K562 (cell line): ENCODE measurements around the gene STOX1. TPM values are rescaled to one million over a fixed set of nuclear protein-coding genes. Genes with fewer than 3 reads are reported as not detected.

Experiments
- BRF1 ChIP-seq: IDR thresholded peaks from 3 replicates; pipeline ENCODE4 v1.6.1; 2011; ENCODE audit warnings: borderline replicate concordance, mild to moderate bottlenecking; ENCODE audit not compliant: insufficient read length; ENCODE audit errors: extremely low read depth
- FOXK1 ChIP-seq: sonication (generic); formaldehyde crosslinking; IDR thresholded peaks from 2 replicates; pipeline ENCODE4 v1.8.0; 2022; ENCODE audit warnings: missing genetic modification reagents, mild to moderate bottlenecking, borderline replicate concordance
- KDM2B ChIP-seq: fragments of 250-450 bp; sonication (Bioruptor Pico); IDR thresholded peaks from 2 replicates; pipeline ENCODE4 v1.8.0; 2021; ENCODE audit warnings: mild to moderate bottlenecking, moderate library complexity
- POLR2G ChIP-seq: fragments of 200-400 bp; formaldehyde crosslinking; IDR thresholded peaks from 2 replicates; pipeline ENCODE4 v1.6.1; 2017; ENCODE audit warnings: low read depth, mild to moderate bottlenecking, antibody characterized with exemption, low read length, moderate library complexity
- SIN3A ChIP-seq, 2 experiments: fragments of 150-350 bp in 1 of 2; IDR thresholded peaks; 2 replicates each; pipeline ENCODE4 v1.6.1; 2011 to 2016; ENCODE audit warnings: borderline replicate concordance in 2 of 2, low read depth in 2 of 2, low read length in 2 of 2, mild to moderate bottlenecking in 2 of 2, moderate library complexity in 2 of 2; ENCODE audit not compliant: control insufficient read depth in 1 of 2
- SRSF9 ChIP-seq: fragments of 200-400 bp; formaldehyde crosslinking; IDR thresholded peaks from 2 replicates; pipeline ENCODE4 v1.6.1; 2017; ENCODE audit warnings: low read depth, low read length, borderline replicate concordance
- TFAM ChIP-seq: fragments of 250-450 bp; sonication (Bioruptor Pico); conservative IDR thresholded peaks from 2 replicates; pipeline ENCODE4 v1.5.0; 2021; ENCODE audit warnings: mild to moderate bottlenecking, moderate library complexity
- ZNF133 ChIP-seq: fragments of 250-450 bp; sonication (Bioruptor Pico); IDR thresholded peaks from 2 replicates; pipeline ENCODE4 v1.4.0; 2020; ENCODE audit warnings: mild to moderate bottlenecking
- ZNF134 ChIP-seq: fragments of 250-450 bp; sonication (Bioruptor Pico); conservative IDR thresholded peaks from 2 replicates; pipeline ENCODE4 v1.4.0; 2020
- ZNF217 ChIP-seq: sonication (generic); formaldehyde crosslinking; IDR thresholded peaks from 2 replicates; pipeline ENCODE4 v1.8.0; 2022; ENCODE audit warnings: mild to moderate bottlenecking, missing genetic modification reagents
- ZNF586 ChIP-seq: fragments of 450-650 bp; formaldehyde crosslinking; conservative IDR thresholded peaks from 2 replicates; pipeline ENCODE4 v1.4.0; 2020; ENCODE audit warnings: mild to moderate bottlenecking, moderate library complexity
- ZNF79 ChIP-seq: fragments of 250-450 bp; sonication (Bioruptor Pico); IDR thresholded peaks from 2 replicates; pipeline ENCODE4 v1.4.0; 2020; ENCODE audit warnings: low read depth, mild to moderate bottlenecking, moderate library complexity
- polyA plus RNA-seq, 8 experiments: library from polyadenylated mRNA; depleted of rRNA in 4 of 8; stranded (reverse) in 5 of 8; unstranded in 3 of 8; fragments of >200 nt; fragmentation: Nextera tagmentation in 2 of 8; fragmentation: Illumina TruSeq in 1 of 8; extraction: Ambion mirVana in 2 of 8; extraction: Trizol in 1 of 8; gene quantifications; 2 replicates each; pipeline versions ENCODE4 v1.2.1 to v1.2.3, GENCODE V29; 2011 to 2014; ENCODE audit warnings: inconsistent platforms in 1 of 8, missing spikeins in 1 of 8
- total RNA-seq, 7 experiments: library from RNA; depleted of rRNA in 6 of 7; stranded (reverse); fragments of >200 nt in 6 of 7; fragmentation: Illumina TruSeq in 2 of 7; extraction: Trizol in 2 of 7; gene quantifications; 2 replicates each; pipeline versions ENCODE4 v1.2.1 to v1.2.3, GENCODE V29; 2011 to 2021; ENCODE audit warnings: low replicate concordance in 1 of 7
- TF ChIP-seq, protein P1 (sequence below): fragments of 450-650 bp; formaldehyde crosslinking; IDR thresholded peaks from 2 replicates; pipeline ENCODE4 v1.4.0; 2022; ENCODE audit warnings: missing genetic modification characterization
- TF ChIP-seq, protein P2 (sequence below), 2 experiments: fragments of 450-650 bp in 1 of 2; IDR thresholded peaks; 2 replicates each; pipeline ENCODE4 v1.6.1; 2011 to 2017; ENCODE audit warnings: low read depth in 2 of 2, antibody characterized with exemption in 1 of 2, borderline replicate concordance in 1 of 2, low read length in 1 of 2, mild to moderate bottlenecking in 1 of 2, mixed read lengths in 1 of 2; ENCODE audit not compliant: control insufficient read depth in 1 of 2
- TF ChIP-seq, protein P3 (sequence below): fragments of 250-450 bp; sonication (Bioruptor Pico); IDR thresholded peaks from 2 replicates; pipeline ENCODE4 v1.8.0; 2021; ENCODE audit warnings: moderate library complexity, mild to moderate bottlenecking, inconsistent platforms
- TF ChIP-seq, protein P4 (sequence below): fragments of 250-450 bp; sonication (Bioruptor Pico); IDR thresholded peaks from 2 replicates; pipeline ENCODE4 v1.4.0; 2020

The STOX1 gene
- total and polyA plus RNA-seq, 9 of the 15 experiments (the other 6 are each of a cell fraction or from before 2014, with no cell fraction given), result 0.09 to 0.87 (median 0.29) TPM

DNA sequence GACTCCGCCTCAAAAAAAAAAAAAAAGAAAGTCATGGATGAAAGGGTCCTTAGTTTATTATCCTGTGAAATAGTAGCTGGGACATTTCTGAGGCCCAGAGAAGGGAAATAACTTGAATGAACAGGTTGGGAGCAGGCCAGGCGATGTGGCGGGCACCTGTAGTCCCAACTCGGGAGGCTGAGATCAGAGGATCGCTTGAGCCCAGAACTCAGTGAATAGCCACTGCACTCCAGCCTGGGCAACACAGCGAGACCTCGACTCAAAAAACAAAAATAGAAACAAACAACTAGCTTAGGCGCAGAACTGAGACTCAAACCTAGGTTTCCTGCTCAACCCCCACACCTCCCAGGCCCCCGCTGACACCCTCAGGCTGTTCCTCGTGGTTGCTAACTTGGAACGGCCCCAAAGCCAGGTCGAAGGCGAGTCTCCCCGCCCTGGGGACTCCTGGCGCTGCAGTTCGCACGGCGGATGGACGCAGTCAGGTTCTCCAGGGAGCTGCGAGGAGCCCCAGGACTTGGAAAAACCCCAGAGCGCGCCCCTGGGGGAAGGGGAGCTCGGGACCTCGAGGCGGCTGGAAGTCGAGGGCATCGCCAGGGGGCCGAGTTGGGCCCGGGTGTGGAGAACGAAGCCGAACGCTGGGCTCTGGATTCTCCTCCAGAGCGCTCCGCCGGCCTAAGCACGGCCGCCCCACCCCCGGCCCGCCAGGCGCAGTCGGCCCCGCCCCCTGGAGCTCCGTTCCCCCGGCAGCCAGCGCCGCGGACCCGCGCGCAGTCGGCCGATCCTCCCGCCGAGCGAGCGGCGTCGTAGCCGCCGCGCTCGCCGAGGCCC is at the start of gene STOX1 (continued):
- no peak for TF ChIP-seq BRF1
- no peak for TF ChIP-seq ZNF586
- TF ChIP-seq TFAM (CRISPR knock-in tag), result no peak
- no peak for TF ChIP-seq SIN3A (IDR thresholded peaks at IDR 0.05; ENCODE audit: borderline replicate concordance in 2 of 2, control insufficient read depth in 1 of 2, low read depth in 2 of 2, low read length in 2 of 2)
- TF ChIP-seq ZNF133, result no peak
- no peak for TF ChIP-seq ZNF217 (CRISPR knock-in tag)
- TF ChIP-seq, protein P1, sequence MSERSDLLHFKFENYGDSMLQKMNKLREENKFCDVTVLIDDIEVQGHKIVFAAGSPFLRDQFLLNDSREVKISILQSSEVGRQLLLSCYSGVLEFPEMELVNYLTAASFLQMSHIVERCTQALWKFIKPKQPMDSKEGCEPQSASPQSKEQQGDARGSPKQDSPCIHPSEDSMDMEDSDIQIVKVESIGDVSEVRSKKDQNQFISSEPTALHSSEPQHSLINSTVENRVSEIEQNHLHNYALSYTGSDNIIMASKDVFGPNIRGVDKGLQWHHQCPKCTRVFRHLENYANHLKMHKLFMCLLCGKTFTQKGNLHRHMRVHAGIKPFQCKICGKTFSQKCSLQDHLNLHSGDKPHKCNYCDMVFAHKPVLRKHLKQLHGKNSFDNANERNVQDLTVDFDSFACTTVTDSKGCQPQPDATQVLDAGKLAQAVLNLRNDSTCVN (CRISPR knock-in tag), result no peak
- TF ChIP-seq SRSF9, result no peak
- TF ChIP-seq, protein P2, sequence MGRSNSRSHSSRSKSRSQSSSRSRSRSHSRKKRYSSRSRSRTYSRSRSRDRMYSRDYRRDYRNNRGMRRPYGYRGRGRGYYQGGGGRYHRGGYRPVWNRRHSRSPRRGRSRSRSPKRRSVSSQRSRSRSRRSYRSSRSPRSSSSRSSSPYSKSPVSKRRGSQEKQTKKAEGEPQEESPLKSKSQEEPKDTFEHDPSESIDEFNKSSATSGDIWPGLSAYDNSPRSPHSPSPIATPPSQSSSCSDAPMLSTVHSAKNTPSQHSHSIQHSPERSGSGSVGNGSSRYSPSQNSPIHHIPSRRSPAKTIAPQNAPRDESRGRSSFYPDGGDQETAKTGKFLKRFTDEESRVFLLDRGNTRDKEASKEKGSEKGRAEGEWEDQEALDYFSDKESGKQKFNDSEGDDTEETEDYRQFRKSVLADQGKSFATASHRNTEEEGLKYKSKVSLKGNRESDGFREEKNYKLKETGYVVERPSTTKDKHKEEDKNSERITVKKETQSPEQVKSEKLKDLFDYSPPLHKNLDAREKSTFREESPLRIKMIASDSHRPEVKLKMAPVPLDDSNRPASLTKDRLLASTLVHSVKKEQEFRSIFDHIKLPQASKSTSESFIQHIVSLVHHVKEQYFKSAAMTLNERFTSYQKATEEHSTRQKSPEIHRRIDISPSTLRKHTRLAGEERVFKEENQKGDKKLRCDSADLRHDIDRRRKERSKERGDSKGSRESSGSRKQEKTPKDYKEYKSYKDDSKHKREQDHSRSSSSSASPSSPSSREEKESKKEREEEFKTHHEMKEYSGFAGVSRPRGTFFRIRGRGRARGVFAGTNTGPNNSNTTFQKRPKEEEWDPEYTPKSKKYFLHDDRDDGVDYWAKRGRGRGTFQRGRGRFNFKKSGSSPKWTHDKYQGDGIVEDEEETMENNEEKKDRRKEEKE (IDR thresholded peaks at IDR 0.05; ENCODE audit: borderline replicate concordance in 1 of 2, control insufficient read depth in 1 of 2, low read depth in 2 of 2, low read length in 1 of 2), result no peak
- no peak for TF ChIP-seq ZNF134
- TF ChIP-seq, protein P3, sequence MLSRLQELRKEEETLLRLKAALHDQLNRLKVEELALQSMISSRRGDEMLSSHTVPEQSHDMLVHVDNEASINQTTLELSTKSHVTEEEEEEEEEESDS (CRISPR knock-in tag), result no peak
- TF ChIP-seq ZNF79, result no peak
- peak; percentile 95 for TF ChIP-seq KDM2B
- TF ChIP-seq POLR2G, result peak; percentile 66
- TF ChIP-seq, protein P4, sequence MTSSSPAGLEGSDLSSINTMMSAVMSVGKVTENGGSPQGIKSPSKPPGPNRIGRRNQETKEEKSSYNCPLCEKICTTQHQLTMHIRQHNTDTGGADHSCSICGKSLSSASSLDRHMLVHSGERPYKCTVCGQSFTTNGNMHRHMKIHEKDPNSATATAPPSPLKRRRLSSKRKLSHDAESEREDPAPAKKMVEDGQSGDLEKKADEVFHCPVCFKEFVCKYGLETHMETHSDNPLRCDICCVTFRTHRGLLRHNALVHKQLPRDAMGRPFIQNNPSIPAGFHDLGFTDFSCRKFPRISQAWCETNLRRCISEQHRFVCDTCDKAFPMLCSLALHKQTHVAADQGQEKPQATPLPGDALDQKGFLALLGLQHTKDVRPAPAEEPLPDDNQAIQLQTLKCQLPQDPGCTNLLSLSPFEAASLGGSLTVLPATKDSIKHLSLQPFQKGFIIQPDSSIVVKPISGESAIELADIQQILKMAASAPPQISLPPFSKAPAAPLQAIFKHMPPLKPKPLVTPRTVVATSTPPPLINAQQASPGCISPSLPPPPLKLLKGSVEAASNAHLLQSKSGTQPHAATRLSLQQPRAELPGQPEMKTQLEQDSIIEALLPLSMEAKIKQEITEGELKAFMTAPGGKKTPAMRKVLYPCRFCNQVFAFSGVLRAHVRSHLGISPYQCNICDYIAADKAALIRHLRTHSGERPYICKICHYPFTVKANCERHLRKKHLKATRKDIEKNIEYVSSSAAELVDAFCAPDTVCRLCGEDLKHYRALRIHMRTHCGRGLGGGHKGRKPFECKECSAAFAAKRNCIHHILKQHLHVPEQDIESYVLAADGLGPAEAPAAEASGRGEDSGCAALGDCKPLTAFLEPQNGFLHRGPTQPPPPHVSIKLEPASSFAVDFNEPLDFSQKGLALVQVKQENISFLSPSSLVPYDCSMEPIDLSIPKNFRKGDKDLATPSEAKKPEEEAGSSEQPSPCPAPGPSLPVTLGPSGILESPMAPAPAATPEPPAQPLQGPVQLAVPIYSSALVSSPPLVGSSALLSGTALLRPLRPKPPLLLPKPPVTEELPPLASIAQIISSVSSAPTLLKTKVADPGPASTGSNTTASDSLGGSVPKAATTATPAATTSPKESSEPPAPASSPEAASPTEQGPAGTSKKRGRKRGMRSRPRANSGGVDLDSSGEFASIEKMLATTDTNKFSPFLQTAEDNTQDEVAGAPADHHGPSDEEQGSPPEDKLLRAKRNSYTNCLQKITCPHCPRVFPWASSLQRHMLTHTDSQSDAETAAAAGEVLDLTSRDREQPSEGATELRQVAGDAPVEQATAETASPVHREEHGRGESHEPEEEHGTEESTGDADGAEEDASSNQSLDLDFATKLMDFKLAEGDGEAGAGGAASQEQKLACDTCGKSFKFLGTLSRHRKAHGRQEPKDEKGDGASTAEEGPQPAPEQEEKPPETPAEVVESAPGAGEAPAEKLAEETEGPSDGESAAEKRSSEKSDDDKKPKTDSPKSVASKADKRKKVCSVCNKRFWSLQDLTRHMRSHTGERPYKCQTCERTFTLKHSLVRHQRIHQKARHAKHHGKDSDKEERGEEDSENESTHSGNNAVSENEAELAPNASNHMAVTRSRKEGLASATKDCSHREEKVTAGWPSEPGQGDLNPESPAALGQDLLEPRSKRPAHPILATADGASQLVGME (CRISPR knock-in tag), result no peak
- TF ChIP-seq FOXK1, result no peak
